Psoas muscle (tissue), 8 donors: Measurements from ENCODE around the gene MAPK7. TPM values are rescaled to one million over a fixed set of nuclear protein-coding genes. Genes with fewer than 3 reads are reported as not detected.

Experiments used
- ATAC-seq, 4 donors: fragments of 200-7000 bp; cut with Tn5 transposase; one replicate each; pipeline ENCODE4 v1.9.1; 2020; ENCODE audit warnings: moderate library complexity in 3 of 4, mild to moderate bottlenecking in 2 of 4
- DNase-seq, 2 donors: peaks; one replicate each; pipeline ENCODE4 v3.0.0-alpha.2; 2020
- H3K27ac ChIP-seq: fragments of 200-600 bp; one replicate; pipeline ENCODE4 v1.8.0; 2022
- H3K27me3 ChIP-seq, 3 donors: fragments of 200-600 bp in 1 of 3; one replicate each; pipeline versions ENCODE4 v1.6.1 to v1.8.0; 2013 to 2022; ENCODE audit warnings: low read length in 2 of 3, mild to moderate bottlenecking in 2 of 3, moderate library complexity in 1 of 3; ENCODE audit not compliant: insufficient read depth in 3 of 3
- H3K36me3 ChIP-seq, 2 donors: fragments of 200-600 bp in 1 of 2; one replicate each; pipeline versions ENCODE4 v1.6.1 to v1.8.0; 2013 to 2022; ENCODE audit warnings: low read depth in 1 of 2, mild to moderate bottlenecking in 1 of 2, moderate library complexity in 1 of 2; ENCODE audit not compliant: insufficient read depth in 1 of 2
- H3K4me1 ChIP-seq: fragments of 200-600 bp; one replicate; pipeline ENCODE4 v1.8.0; 2022
- H3K4me3 ChIP-seq: fragments of 200-600 bp; one replicate; pipeline ENCODE4 v1.8.0; 2022; ENCODE audit warnings: mild to moderate bottlenecking
- H3K9me3 ChIP-seq: fragments of 200-600 bp; one replicate; pipeline ENCODE4 v1.8.0; 2022
- WGBS, 3 donors: extraction: QIAGEN DNeasy Blood & Tissue Kit; methylation state at CpG; one replicate each; pipeline versions ENCODE4 v1.1.6 to v1.1.7; 2013; 5-methylcytosine and 5-hydroxymethylcytosine counted together
- intact Hi-C, 2 donors: fragments of 100-400 bp; cut with DNase I; formaldehyde crosslinking; loops; one replicate each; pipeline versions ENCODE4 v1.11.0 to v1.14.2; 2022
- polyA plus RNA-seq, 3 donors: library from polyadenylated mRNA; stranded (reverse); fragments of 200-250 nt; gene quantifications; one replicate each; pipeline ENCODE4 v1.2.3, GENCODE V29; 2013
- total RNA-seq, 4 donors: library from RNA; stranded (reverse); fragmentation: NEBNext Ultra II Directional in 2 of 4; extraction: Animal tissue kit (Norgen Biotek cat#: 25700) in 2 of 4; gene quantifications; one replicate each; pipeline versions ENCODE4 v1.2.1 to v1.2.4, GENCODE V29; 2021 to 2023
- TF ChIP-seq, protein P1 (sequence below): fragments of 200-600 bp; IDR thresholded peaks from one replicate; pipeline ENCODE4 v1.8.0; 2022; ENCODE audit warnings: antibody characterized with exemption
- donor health status: healthy with polysubstance abuse.
- donor health status: DM: no; HTN: no; CAD: no; lungs with moderate emphysema.
- donor health status: Bipolar disorder and iron deficiency.
- donor health status: healthy.
- donor health status: DM: yes; HTN: yes; CAD: no.
- donor health status: DM: no; HTN: no; CAD: no.
- donor health status: DM: no; HTN: no; CAD: no.
- donor health status: DM: yes; HTN: yes; CAD: no.

MAPK7 gene
- total and polyA plus RNA-seq, 7 donors, result 6.1 to 12.6 (median 7.5) TPM

DNA sequence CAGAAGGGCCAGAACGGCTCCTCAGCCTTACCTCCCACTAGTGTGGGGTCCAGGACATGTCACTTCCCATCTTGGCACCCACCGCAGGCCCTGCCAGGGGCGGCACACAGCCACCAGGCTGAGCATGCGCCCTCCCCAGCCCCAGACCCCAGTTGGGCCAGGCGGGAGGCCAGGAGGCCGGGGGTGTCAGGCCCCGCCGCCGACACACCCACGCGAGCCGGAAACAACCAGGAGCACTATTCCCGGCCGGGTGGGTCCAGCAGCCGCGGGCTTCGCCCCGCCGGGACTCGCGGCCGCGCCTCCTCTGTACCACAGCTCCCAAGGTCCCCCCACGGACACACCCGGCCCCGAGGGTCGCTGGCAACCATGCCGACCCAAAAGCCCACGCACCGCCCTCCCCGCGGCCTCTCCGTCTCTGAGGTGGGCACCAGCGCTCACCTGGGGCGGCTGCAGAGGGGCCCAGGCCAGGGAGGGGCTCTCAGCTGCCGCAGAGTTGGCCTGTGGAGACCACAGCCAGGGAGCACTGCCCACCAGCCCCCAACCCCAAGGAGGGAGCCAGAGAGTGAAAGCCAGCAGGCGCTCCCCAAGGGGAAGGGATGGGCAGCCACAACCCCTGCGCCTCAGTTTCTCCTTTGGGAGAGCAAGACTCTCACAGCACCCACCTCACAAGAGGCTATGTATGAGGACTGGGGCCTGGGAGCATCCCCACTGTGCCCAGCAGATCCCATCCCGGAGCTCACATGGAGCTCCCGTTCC lies 33.8 kb upstream of the MAPK7 start:
- peaks cover 25% of the 10 kb centered on the region for H3K4me1 ChIP-seq
- peaks cover 0 to 3% of the 10 kb centered on the region in 2 donors for H3K36me3 ChIP-seq
- TF ChIP-seq, protein P1, sequence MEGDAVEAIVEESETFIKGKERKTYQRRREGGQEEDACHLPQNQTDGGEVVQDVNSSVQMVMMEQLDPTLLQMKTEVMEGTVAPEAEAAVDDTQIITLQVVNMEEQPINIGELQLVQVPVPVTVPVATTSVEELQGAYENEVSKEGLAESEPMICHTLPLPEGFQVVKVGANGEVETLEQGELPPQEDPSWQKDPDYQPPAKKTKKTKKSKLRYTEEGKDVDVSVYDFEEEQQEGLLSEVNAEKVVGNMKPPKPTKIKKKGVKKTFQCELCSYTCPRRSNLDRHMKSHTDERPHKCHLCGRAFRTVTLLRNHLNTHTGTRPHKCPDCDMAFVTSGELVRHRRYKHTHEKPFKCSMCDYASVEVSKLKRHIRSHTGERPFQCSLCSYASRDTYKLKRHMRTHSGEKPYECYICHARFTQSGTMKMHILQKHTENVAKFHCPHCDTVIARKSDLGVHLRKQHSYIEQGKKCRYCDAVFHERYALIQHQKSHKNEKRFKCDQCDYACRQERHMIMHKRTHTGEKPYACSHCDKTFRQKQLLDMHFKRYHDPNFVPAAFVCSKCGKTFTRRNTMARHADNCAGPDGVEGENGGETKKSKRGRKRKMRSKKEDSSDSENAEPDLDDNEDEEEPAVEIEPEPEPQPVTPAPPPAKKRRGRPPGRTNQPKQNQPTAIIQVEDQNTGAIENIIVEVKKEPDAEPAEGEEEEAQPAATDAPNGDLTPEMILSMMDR, result no peak
- H3K27ac ChIP-seq, result no peak overlapping the region
- ATAC-seq, result no peak
- peak in 1 of 2 donors; percentile 56 for DNase-seq
- intact Hi-C loops, result no loop called here
- H3K4me3 ChIP-seq, result no peak overlapping the region
- 76 to 83% (median 77%) methylated on average over 36 to 40 of the region's 40 CpGs for whole genome bisulfite sequencing, 3 donors
- no peaks in the 10 kb centered on the region for H3K9me3 ChIP-seq
- H3K27me3 ChIP-seq, result no peaks in the 10 kb centered on the region

DNA sequence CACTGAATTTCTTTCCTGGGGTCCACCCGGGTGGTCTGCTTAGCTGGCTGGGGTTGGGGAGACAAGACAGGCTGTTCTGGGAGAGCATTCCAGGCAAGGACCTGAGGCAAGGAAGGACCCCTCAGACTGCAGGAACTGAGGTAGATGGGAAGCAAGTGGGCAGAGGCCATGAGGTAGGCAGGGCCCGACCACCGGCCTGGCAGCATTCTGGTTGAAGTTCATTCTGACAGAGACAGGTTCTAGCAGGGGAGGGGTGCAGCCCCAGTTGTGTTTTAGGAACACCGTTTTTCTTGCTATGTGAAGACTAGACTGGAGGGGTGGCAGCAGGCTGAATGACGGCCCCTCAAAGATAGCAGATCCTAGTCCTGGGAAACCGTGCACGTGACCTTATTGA lies 33.2 kb upstream of the MAPK7 start:
- ATAC-seq, result no peak
- H3K27ac ChIP-seq, result no peak overlapping the region

DNA sequence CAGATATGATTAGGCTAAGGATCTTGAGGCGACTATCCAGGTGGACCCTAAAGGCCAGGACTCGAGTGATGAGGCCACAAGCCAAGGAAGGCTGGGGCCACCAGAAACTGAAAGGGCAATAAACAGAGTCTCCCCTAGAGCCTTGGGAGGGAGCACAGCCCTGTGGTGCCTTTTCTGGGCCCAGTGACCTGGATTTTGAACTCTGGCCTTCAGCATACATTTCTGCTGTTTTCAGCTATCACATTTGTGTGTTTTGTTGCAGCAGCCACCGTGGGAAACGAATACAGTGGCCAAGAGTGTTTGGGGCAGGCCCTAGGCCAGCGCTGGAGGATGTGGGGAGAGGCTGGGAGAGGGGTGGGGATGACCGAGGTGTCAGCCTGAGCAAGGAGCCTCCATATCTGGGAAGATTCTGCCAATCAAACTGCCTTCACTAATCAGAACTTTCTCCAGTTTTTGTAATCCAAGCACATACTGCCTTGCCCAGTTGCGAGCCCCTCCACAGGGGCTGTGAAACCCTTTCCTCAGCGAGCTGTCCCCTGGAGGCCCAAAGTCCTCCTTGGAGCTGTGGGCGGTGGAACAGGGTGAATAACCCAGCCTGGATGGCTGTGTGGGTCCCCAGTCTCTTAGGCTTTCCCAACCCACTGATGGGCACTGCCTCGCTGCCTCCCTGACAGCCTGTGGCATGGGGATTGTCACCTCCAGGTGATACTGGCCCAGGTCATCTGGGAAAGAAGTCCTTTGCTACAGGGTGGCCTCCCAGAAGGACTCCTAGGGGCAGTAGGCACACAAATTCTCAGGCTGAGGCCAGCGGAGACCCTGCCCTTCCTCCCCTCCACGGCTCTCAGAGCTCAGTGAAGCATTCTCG lies 32.6 kb upstream of the MAPK7 start:
- Histone ChIP-seq H3K27ac (peak overlapping the region; percentile 77), H3K4me1 (peaks cover 25% of the 10 kb centered on the region), H3K36me3 (no peaks in the 10 kb centered on the region), H3K9me3 (no peaks in the 10 kb centered on the region), H3K4me3 (no peak overlapping the region), H3K27me3 (no peaks in the 10 kb centered on the region)
- TF ChIP-seq, protein P1, result no peak
- 67 to 74% (median 71%) methylated on average over 13 of the region's 13 CpGs for WGBS, 3 donors
- ATAC-seq, result no peak
- intact Hi-C loops, result no loop called here
- DNase-seq, result no peak

More for the DNA sequence above, 33.2 kb upstream of the MAPK7 start:
- TF ChIP-seq, protein P1, result no peak
- Histone ChIP-seq H3K4me1 (peaks cover 25% of the 10 kb centered on the region), H3K27me3 (no peaks in the 10 kb centered on the region), H3K4me3 (no peak overlapping the region), H3K9me3 (no peaks in the 10 kb centered on the region), H3K36me3 (no peaks in the 10 kb centered on the region)
- 86 to 91% (median 91%) methylated on average over 7 of the region's 7 CpGs for WGBS, 3 donors
- no peak for DNase-seq
- intact Hi-C loops, result no loop called here

GRCh38 chr17:19346351-19347255 lies 31.7 kb upstream of the MAPK7 start:
- Histone ChIP-seq H3K27me3 (no peaks in the 10 kb centered on the region), H3K4me1 (peaks cover 25% of the 10 kb centered on the region), H3K27ac (peak overlapping the region; percentile 77), H3K4me3 (no peak overlapping the region), H3K36me3 (no peaks in the 10 kb centered on the region), H3K9me3 (no peaks in the 10 kb centered on the region)
- TF ChIP-seq, protein P1, result no peak
- DNase-seq (peak; percentile 77 to 87), ATAC-seq (peak; percentile 79 to 86 (median 82))
- 24 to 41% (median 29%) methylated on average over 19 of the region's 19 CpGs for WGBS, 3 donors
- intact Hi-C loops, result no loop called here
